HEK293 (cell line): ENCODE data around the gene USP13.

Source experiments
- CTCF ChIA-PET: fragments of 350-600 bp; formaldehyde crosslinking; extraction: SDS; loops from one replicate; lab custom pipeline; 2021; ENCODE audit warnings: antibody characterized with exemption; lab: Yijun Ruan, JAX
- POLR2A ChIA-PET: fragments of 300-600 bp; formaldehyde crosslinking; extraction: SDS; loops from one replicate; lab custom pipeline; 2020; ENCODE audit warnings: antibody characterized with exemption, inconsistent platforms; lab: Yijun Ruan, JAX
- H3K27ac ChIP-seq: fragments of 200-500 bp; sonication (Bioruptor generic); 2 replicates; pipeline ENCODE4 v1.5.1; 2014; ENCODE audit warnings: low read depth, low read length, control low read depth, inconsistent platforms; ENCODE audit errors: extremely low read depth
- H3K36me3 ChIP-seq, 2 experiments: fragments of 200-500 bp in 1 of 2; sonication (Bioruptor generic) in 1 of 2; 1 replicate in 1 of 2; 2 replicates in 1 of 2; pipeline ENCODE4 v1.5.1; 2014 to 2017; ENCODE audit warnings: inconsistent platforms in 2 of 2, low read length in 2 of 2; ENCODE audit not compliant: control insufficient read depth in 2 of 2, insufficient read depth in 1 of 2
- H3K4me1 ChIP-seq: fragments of 200-500 bp; sonication (Bioruptor generic); 2 replicates; pipeline ENCODE4 v1.5.1; 2014; ENCODE audit warnings: mild to moderate bottlenecking, low read length, inconsistent platforms; ENCODE audit not compliant: control insufficient read depth, insufficient read depth
- H3K4me3 ChIP-seq: 2 replicates; pipeline ENCODE4 v1.5.1; 2011; ENCODE audit warnings: low read depth, mild to moderate bottlenecking, control low read depth, low read length, moderate library complexity
- H3K9me3 ChIP-seq: fragments of 200-500 bp; sonication (Bioruptor generic); 2 replicates; pipeline ENCODE4 v1.5.1; 2014; ENCODE audit warnings: low read depth, low read length, inconsistent platforms; ENCODE audit not compliant: control insufficient read depth, insufficient read depth
- ATF2 ChIP-seq: fragments of 450-650 bp; formaldehyde crosslinking; IDR thresholded peaks from 2 replicates; pipeline ENCODE4 v1.5.1; 2016; ENCODE audit warnings: missing biosample characterization, missing genetic modification characterization, low read depth
- GLI2 ChIP-seq: fragments of 450-650 bp; formaldehyde crosslinking; IDR thresholded peaks from 2 replicates; pipeline ENCODE4; 2017; ENCODE audit warnings: missing biosample characterization, missing genetic modification characterization, low read depth, borderline replicate concordance
- OSR2 ChIP-seq: fragments of 450-650 bp; formaldehyde crosslinking; IDR thresholded peaks from 2 replicates; pipeline ENCODE4 v1.5.1; 2016; ENCODE audit warnings: missing biosample characterization, missing genetic modification characterization
- PBX3 ChIP-seq: sonication (generic); formaldehyde crosslinking; IDR thresholded peaks from 2 replicates; pipeline ENCODE4 v1.8.1; 2022; ENCODE audit warnings: mild to moderate bottlenecking, moderate library complexity, missing genetic modification reagents
- YY2 ChIP-seq: fragments of 450-650 bp; formaldehyde crosslinking; IDR thresholded peaks from 2 replicates; pipeline ENCODE4 v1.5.1; 2016; ENCODE audit warnings: missing biosample characterization, missing genetic modification characterization
- ZFP41 ChIP-seq: fragments of 450-650 bp; formaldehyde crosslinking; IDR thresholded peaks from 2 replicates; pipeline ENCODE4 v1.5.1; 2016; ENCODE audit warnings: missing biosample characterization, missing genetic modification characterization, borderline replicate concordance
- ZNF16 ChIP-seq: fragments of 450-650 bp; formaldehyde crosslinking; IDR thresholded peaks from 2 replicates; pipeline ENCODE4 v1.5.1; 2016; ENCODE audit warnings: low read depth, missing biosample characterization, missing genetic modification characterization
- ZNF280D ChIP-seq: fragments of 450-650 bp; formaldehyde crosslinking; IDR thresholded peaks from 2 replicates; pipeline ENCODE4 v1.5.1; 2016; ENCODE audit warnings: missing biosample characterization, missing genetic modification characterization
- ZNF302 ChIP-seq: fragments of 450-650 bp; formaldehyde crosslinking; IDR thresholded peaks from 2 replicates; pipeline ENCODE4 v1.5.1; 2016; ENCODE audit warnings: missing biosample characterization, missing genetic modification characterization, low read depth
- ZNF37A ChIP-seq: fragments of 450-650 bp; IDR thresholded peaks from 2 replicates; pipeline ENCODE4 v1.5.1; 2018; ENCODE audit warnings: missing biosample characterization, missing genetic modification characterization
- ZNF398 ChIP-seq: fragments of 450-650 bp; formaldehyde crosslinking; IDR thresholded peaks from 2 replicates; pipeline ENCODE4 v1.5.1; 2017; ENCODE audit warnings: missing biosample characterization, missing genetic modification characterization
- ZNF426 ChIP-seq: fragments of 450-650 bp; formaldehyde crosslinking; IDR thresholded peaks from 2 replicates; pipeline ENCODE4 v1.5.1; 2017; ENCODE audit warnings: missing biosample characterization, missing genetic modification characterization, mild to moderate bottlenecking, inconsistent platforms, moderate library complexity
- ZNF473 ChIP-seq: fragments of 450-650 bp; formaldehyde crosslinking; IDR thresholded peaks from 2 replicates; pipeline ENCODE4 v1.5.1; 2017; ENCODE audit warnings: missing biosample characterization, missing genetic modification characterization
- ZNF501 ChIP-seq: fragments of 450-650 bp; formaldehyde crosslinking; IDR thresholded peaks from 2 replicates; pipeline ENCODE4 v1.5.1; 2016; ENCODE audit warnings: missing biosample characterization, missing genetic modification characterization
- ZNF510 ChIP-seq: fragments of 450-650 bp; formaldehyde crosslinking; IDR thresholded peaks from 2 replicates; pipeline ENCODE4 v1.5.1; 2018; ENCODE audit warnings: mild to moderate bottlenecking, missing genetic modification characterization, missing biosample characterization; ENCODE audit not compliant: insufficient replicate concordance
- ZNF518A ChIP-seq: fragments of 450-650 bp; formaldehyde crosslinking; conservative IDR thresholded peaks from 2 replicates; pipeline ENCODE4 v1.5.1; 2016; ENCODE audit warnings: low read depth, missing biosample characterization, missing genetic modification characterization
- ZNF530 ChIP-seq: fragments of 450-650 bp; formaldehyde crosslinking; IDR thresholded peaks from 2 replicates; pipeline ENCODE4 v1.5.1; 2016; ENCODE audit warnings: low read depth, missing biosample characterization, missing genetic modification characterization
- ZNF610 ChIP-seq: fragments of 450-650 bp; formaldehyde crosslinking; IDR thresholded peaks from 2 replicates; pipeline ENCODE4 v1.5.1; 2016; ENCODE audit warnings: missing biosample characterization, missing genetic modification characterization, borderline replicate concordance
- ZNF658 ChIP-seq: fragments of 450-650 bp; formaldehyde crosslinking; IDR thresholded peaks from 2 replicates; pipeline ENCODE4; 2016; ENCODE audit warnings: missing biosample characterization, missing genetic modification characterization
- ZNF670 ChIP-seq: fragments of 450-650 bp; formaldehyde crosslinking; IDR thresholded peaks from 2 replicates; pipeline ENCODE4 v1.5.1; 2016; ENCODE audit warnings: missing biosample characterization, missing genetic modification characterization, low read depth
- ZNF785 ChIP-seq: fragments of 450-650 bp; formaldehyde crosslinking; IDR thresholded peaks from 2 replicates; pipeline ENCODE4 v1.5.1; 2016; ENCODE audit warnings: missing biosample characterization, missing genetic modification characterization

The USP13 gene

GRCh38 chr3:179801856-179802255, 149.0 kb downstream of the USP13 start:
- Histone ChIP-seq H3K27ac (no peak overlapping the region), H3K36me3 (no peaks in the 10 kb centered on the region), H3K4me1 (no peaks in the 10 kb centered on the region), H3K9me3 (no peaks in the 10 kb centered on the region), H3K4me3 (no peak overlapping the region)
- ChIA-PET CTCF (no interaction called here), POLR2A (no interaction called here)
- no peak for TF ChIP-seq ZNF16 (tag by site-specific recombination)

- H3K36me3 ChIP-seq, result no peaks in the 10 kb centered on the region
- no peak overlapping the region for H3K4me3 ChIP-seq
- no peaks in the 10 kb centered on the region for H3K9me3 ChIP-seq
- H3K27ac ChIP-seq, result no peak overlapping the region
- TF ChIP-seq ZNF510 (tag by site-specific recombination) (no peak), GLI2 (tag by site-specific recombination) (no peak), ZNF785 (tag by site-specific recombination) (no peak), ZNF530 (tag by site-specific recombination) (no peak), ZNF302 (tag by site-specific recombination) (no peak), YY2 (tag by site-specific recombination) (no peak), ZNF473 (no peak), ZNF501 (no peak), ZNF280D (tag by site-specific recombination) (no peak), ZNF658 (tag by site-specific recombination) (no peak), ATF2 (tag by site-specific recombination) (no peak), ZNF37A (tag by site-specific recombination) (no peak), ZNF398 (tag by site-specific recombination) (no peak), ZNF518A (no peak), OSR2 (no peak), ZNF610 (tag by site-specific recombination) (no peak), ZNF426 (tag by site-specific recombination) (no peak), ZFP41 (tag by site-specific recombination) (no peak), PBX3 (CRISPR knock-in tag) (no peak), ZNF670 (tag by site-specific recombination) (no peak)
- no peaks in the 10 kb centered on the region for H3K4me1 ChIP-seq
- CTCF ChIA-PET, result interaction anchor here (0.8 kb wide), 1 partner anchor 38 kb away, joined by 7 read pairs; no protein-coding TSS in a partner anchor
- POLR2A ChIA-PET, result no interaction called here
These were observed 153.3 kb downstream of the USP13 start for GRCh38 chr3:179806177-179806576.
